BE2C (cell line): Measurements from ENCODE around the gene C16orf78.
A peak's percentile ranks its signal among the peaks of the same experiment; 100 is the strongest.

Experiments used
- DNase-seq: peaks from one replicate; pipeline ENCODE4 v3.0.0-alpha.2; 2020
- H3K27me3 ChIP-seq: fragments of 250-450 bp; sonication (Bioruptor Pico); 2 replicates; pipeline ENCODE4 v1.5.1; 2020; ENCODE audit warnings: mild to moderate bottlenecking
- H3K36me3 ChIP-seq: fragments of 250-450 bp; sonication (Bioruptor Pico); 2 replicates; pipeline ENCODE4 v1.5.1; 2020; ENCODE audit warnings: mild to moderate bottlenecking
- H3K4me1 ChIP-seq: fragments of 250-450 bp; sonication (Bioruptor Pico); 2 replicates; pipeline ENCODE4 v1.5.1; 2020
- H3K4me3 ChIP-seq: 2 replicates; pipeline ENCODE4 v1.5.1; 2011; ENCODE audit warnings: low read depth, low read length
- H3K9me3 ChIP-seq: fragments of 250-450 bp; sonication (Bioruptor Pico); 2 replicates; pipeline ENCODE4 v1.5.1; 2020
- TF ChIP-seq, protein P1 (sequence below): IDR thresholded peaks from 2 replicates; pipeline ENCODE4 v1.5.1; 2012; ENCODE audit warnings: mild to moderate bottlenecking, low read depth, low read length

C16orf78 gene

DNA sequence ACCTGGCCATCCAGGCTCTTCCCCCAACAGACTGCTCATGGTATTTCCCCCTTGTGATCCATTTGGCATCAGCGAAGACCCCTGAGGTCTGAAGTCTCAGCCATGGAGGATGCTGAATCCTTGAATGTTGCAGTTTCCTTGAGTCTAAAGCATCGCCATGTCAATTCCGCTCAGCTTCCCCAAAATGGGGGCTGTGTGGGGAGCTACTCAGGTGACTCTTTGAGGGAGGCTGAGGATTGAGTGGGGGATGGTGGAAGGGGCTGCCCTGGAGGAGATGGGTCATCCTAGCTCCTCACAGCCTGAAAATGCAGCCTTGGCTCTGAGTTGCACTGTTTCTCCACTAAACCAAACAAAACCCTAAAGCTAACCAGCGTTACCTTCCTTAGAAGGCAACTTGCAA, 2.6 kb downstream of the C16orf78 start:
- TF ChIP-seq, protein P1, sequence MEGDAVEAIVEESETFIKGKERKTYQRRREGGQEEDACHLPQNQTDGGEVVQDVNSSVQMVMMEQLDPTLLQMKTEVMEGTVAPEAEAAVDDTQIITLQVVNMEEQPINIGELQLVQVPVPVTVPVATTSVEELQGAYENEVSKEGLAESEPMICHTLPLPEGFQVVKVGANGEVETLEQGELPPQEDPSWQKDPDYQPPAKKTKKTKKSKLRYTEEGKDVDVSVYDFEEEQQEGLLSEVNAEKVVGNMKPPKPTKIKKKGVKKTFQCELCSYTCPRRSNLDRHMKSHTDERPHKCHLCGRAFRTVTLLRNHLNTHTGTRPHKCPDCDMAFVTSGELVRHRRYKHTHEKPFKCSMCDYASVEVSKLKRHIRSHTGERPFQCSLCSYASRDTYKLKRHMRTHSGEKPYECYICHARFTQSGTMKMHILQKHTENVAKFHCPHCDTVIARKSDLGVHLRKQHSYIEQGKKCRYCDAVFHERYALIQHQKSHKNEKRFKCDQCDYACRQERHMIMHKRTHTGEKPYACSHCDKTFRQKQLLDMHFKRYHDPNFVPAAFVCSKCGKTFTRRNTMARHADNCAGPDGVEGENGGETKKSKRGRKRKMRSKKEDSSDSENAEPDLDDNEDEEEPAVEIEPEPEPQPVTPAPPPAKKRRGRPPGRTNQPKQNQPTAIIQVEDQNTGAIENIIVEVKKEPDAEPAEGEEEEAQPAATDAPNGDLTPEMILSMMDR = no peak
- Histone ChIP-seq H3K36me3 (no peaks in the 10 kb centered on the region), H3K4me3 (no peak overlapping the region), H3K9me3 (no peaks in the 10 kb centered on the region), H3K4me1 (no peaks in the 10 kb centered on the region), H3K27me3 (peaks cover 28% of the 10 kb centered on the region)
- no peak for DNase-seq

DNA sequence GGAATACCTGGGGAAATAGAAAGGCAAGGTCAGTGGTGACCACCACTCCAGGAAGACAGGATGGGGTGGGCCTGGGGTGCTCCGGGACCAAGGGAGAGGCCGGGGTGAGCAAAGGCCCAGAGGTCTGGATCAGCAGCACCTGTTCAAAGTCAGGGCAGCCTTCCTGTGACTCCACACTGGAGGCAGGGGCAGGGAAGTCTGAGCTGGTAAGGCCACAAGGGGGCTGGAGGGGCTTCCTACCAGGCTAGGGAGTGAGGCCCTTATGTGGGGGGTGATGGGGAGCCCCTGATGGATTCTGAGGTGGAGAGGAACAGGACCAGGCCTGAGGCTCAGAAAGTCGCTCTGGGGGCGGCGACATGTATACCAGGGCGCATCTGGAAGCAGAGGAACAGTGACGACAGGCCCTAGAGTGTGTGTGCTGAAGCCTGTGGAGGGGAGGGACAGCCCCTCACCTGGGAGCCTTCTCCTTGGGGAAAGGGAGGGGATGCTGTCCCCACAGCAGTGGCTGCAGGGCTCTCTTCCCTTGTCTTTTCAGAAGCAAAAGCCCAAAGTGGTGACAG, 3.7 kb downstream of the C16orf78 start:
- no peaks in the 10 kb centered on the region for H3K9me3 ChIP-seq
- no peaks in the 10 kb centered on the region for H3K36me3 ChIP-seq
- no peaks in the 10 kb centered on the region for H3K4me1 ChIP-seq
- H3K4me3 ChIP-seq = no peak overlapping the region
- peaks cover 28% of the 10 kb centered on the region for H3K27me3 ChIP-seq
- TF ChIP-seq, protein P1 = no peak
- DNase-seq = no peak

- no peaks in the 10 kb centered on the region for H3K36me3 ChIP-seq
- TF ChIP-seq, protein P1 = no peak
- H3K4me1 ChIP-seq = no peaks in the 10 kb centered on the region
- H3K9me3 ChIP-seq = peaks cover 3% of the 10 kb centered on the region; the same call in 1 of the 2 replicates
- no peak for DNase-seq
- no peak overlapping the region for H3K4me3 ChIP-seq
- H3K27me3 ChIP-seq = peaks cover 32% of the 10 kb centered on the region
Observed at GRCh38 chr16:49378238-49378637, 4.6 kb downstream of the C16orf78 start.

GRCh38 chr16:49378816-49379215, 5.2 kb downstream of the C16orf78 start:
- no peak for DNase-seq
- no peak overlapping the region for H3K4me3 ChIP-seq
- no peaks in the 10 kb centered on the region for H3K36me3 ChIP-seq
- H3K9me3 ChIP-seq = peaks cover 3% of the 10 kb centered on the region; the same call in 1 of the 2 replicates
- no peaks in the 10 kb centered on the region for H3K4me1 ChIP-seq
- H3K27me3 ChIP-seq = peaks cover 32% of the 10 kb centered on the region
- TF ChIP-seq, protein P1 = no peak

- H3K4me3 ChIP-seq = no peak overlapping the region
- peak; percentile 26 for DNase-seq
- TF ChIP-seq, protein P1 = peak; percentile 44
- H3K4me1 ChIP-seq = no peaks in the 10 kb centered on the region
- peaks cover 24% of the 10 kb centered on the region for H3K27me3 ChIP-seq
- peaks cover 3% of the 10 kb centered on the region; the same call in 1 of the 2 replicates for H3K9me3 ChIP-seq
- no peaks in the 10 kb centered on the region for H3K36me3 ChIP-seq
Observed at GRCh38 chr16:49382916-49383315, 9.3 kb downstream of the C16orf78 start.

- TF ChIP-seq, protein P1 = no peak
- H3K36me3 ChIP-seq = no peaks in the 10 kb centered on the region
- peaks cover 9% of the 10 kb centered on the region for H3K27me3 ChIP-seq
- DNase-seq = no peak
- H3K9me3 ChIP-seq = no peaks in the 10 kb centered on the region
- H3K4me3 ChIP-seq = no peak overlapping the region
- H3K4me1 ChIP-seq = no peaks in the 10 kb centered on the region
Observed at GRCh38 chr16:49395021-49395420, 21.4 kb downstream of the C16orf78 start.
